H9 (cell line): Measurements from ENCODE around the gene MLNR. TPM values are rescaled to one million over a fixed set of nuclear protein-coding genes. Genes with fewer than 3 reads are reported as not detected.
A peak's percentile ranks its signal among the peaks of the same experiment; 100 is the strongest.

Source experiments
- DNase-seq: peaks from one replicate; pipeline ENCODE4 v3.0.0-alpha.2; 2017
- H2AFZ ChIP-seq: one replicate; pipeline ENCODE4 v1.6.1; 2013; ENCODE audit warnings: mild to moderate bottlenecking, low read length, control low read depth, moderate library complexity
- H2AK5ac ChIP-seq: 2 replicates; pipeline ENCODE4 v1.6.1; 2013; ENCODE audit warnings: low read length, control low read depth, mixed read lengths; ENCODE audit not compliant: insufficient read length
- H2BK120ac ChIP-seq: one replicate; pipeline ENCODE4 v1.6.1; 2013; ENCODE audit warnings: low read depth, mild to moderate bottlenecking, low read length, control low read depth, inconsistent platforms; ENCODE audit not compliant: poor library complexity, severe bottlenecking
- H2BK12ac ChIP-seq: 2 replicates; pipeline ENCODE4 v1.6.1; 2013; ENCODE audit warnings: low read length, control low read depth, mixed read lengths, low read depth; ENCODE audit not compliant: insufficient read length
- H2BK15ac ChIP-seq: 2 replicates; pipeline ENCODE4 v1.6.1; 2013; ENCODE audit warnings: low read depth, low read length, control low read depth
- H2BK20ac ChIP-seq: one replicate; pipeline ENCODE4 v1.6.1; 2013; ENCODE audit warnings: low read depth, mild to moderate bottlenecking, low read length, control low read depth, inconsistent platforms; ENCODE audit not compliant: poor library complexity, severe bottlenecking
- H2BK5ac ChIP-seq: 2 replicates; pipeline ENCODE4 v1.6.1; 2013; ENCODE audit warnings: low read length, control low read depth, mixed read lengths; ENCODE audit not compliant: insufficient read length
- H3K14ac ChIP-seq: 2 replicates; pipeline ENCODE4 v1.6.1; 2013; ENCODE audit warnings: low read length, control low read depth; ENCODE audit not compliant: insufficient read depth
- H3K18ac ChIP-seq: 2 replicates; pipeline ENCODE4 v1.6.1; 2013; ENCODE audit warnings: low read depth, mild to moderate bottlenecking, mixed read lengths, low read length, control low read depth; ENCODE audit not compliant: insufficient read length
- H3K23ac ChIP-seq: 2 replicates; pipeline ENCODE4 v1.6.1; 2013; ENCODE audit warnings: low read length, control low read depth, mixed read lengths, low read depth; ENCODE audit not compliant: insufficient read length
- H3K23me2 ChIP-seq: 2 replicates; pipeline ENCODE4 v1.6.1; 2013; ENCODE audit warnings: low read depth, mild to moderate bottlenecking, mixed read lengths, low read length, control low read depth; ENCODE audit not compliant: insufficient read length, poor library complexity, severe bottlenecking
- H3K27ac ChIP-seq: 2 replicates; pipeline ENCODE4 v1.5.1; 2013; ENCODE audit warnings: low read length, control low read depth, mixed read lengths, low read depth; ENCODE audit not compliant: insufficient read length
- H3K27me3 ChIP-seq: 2 replicates; pipeline ENCODE4 v1.6.1; 2013; ENCODE audit warnings: low read length, control low read depth, inconsistent platforms; ENCODE audit not compliant: insufficient read depth
- H3K4ac ChIP-seq: 2 replicates; pipeline ENCODE4 v1.6.1; 2013; ENCODE audit warnings: low read depth, mild to moderate bottlenecking, control low read depth, inconsistent platforms, low read length, moderate library complexity
- H3K4me1 ChIP-seq: 2 replicates; pipeline ENCODE4 v1.6.1; 2013; ENCODE audit warnings: low read length, control low read depth, inconsistent platforms; ENCODE audit not compliant: insufficient read depth
- H3K4me2 ChIP-seq: 2 replicates; pipeline ENCODE4 v1.6.1; 2013; ENCODE audit warnings: low read length, control low read depth, mixed read lengths; ENCODE audit not compliant: insufficient read length, insufficient read depth
- H3K56ac ChIP-seq: 2 replicates; pipeline ENCODE4 v1.6.1; 2013; ENCODE audit warnings: low read depth, mild to moderate bottlenecking, mixed read lengths, low read length, control low read depth; ENCODE audit not compliant: insufficient read length
- H3K79me1 ChIP-seq: 2 replicates; pipeline ENCODE4 v1.6.1; 2013; ENCODE audit warnings: low read depth, mild to moderate bottlenecking, moderate library complexity, low read length, control low read depth, inconsistent platforms; ENCODE audit not compliant: insufficient read depth, poor library complexity, severe bottlenecking
- H3K79me2 ChIP-seq: 2 replicates; pipeline ENCODE4 v1.6.1; 2013; ENCODE audit warnings: low read length, control low read depth, inconsistent platforms; ENCODE audit not compliant: insufficient read depth
- H3K9ac ChIP-seq: 2 replicates; pipeline ENCODE4 v1.6.1; 2013; ENCODE audit warnings: low read length, control low read depth, mixed read lengths; ENCODE audit not compliant: insufficient read length; ENCODE audit errors: extremely low read depth
- H3K9me3 ChIP-seq: one replicate; pipeline ENCODE4 v1.6.1; 2013; ENCODE audit warnings: low read depth, low read length, inconsistent platforms; ENCODE audit not compliant: control insufficient read depth
- H3T11ph ChIP-seq: one replicate; pipeline ENCODE4 v1.6.1; 2013; ENCODE audit warnings: mild to moderate bottlenecking, low read length, control low read depth, inconsistent platforms
- H4K20me1 ChIP-seq: one replicate; pipeline ENCODE4 v1.6.1; 2013; ENCODE audit not compliant: control insufficient read depth, insufficient read length, insufficient read depth
- H4K5ac ChIP-seq: 2 replicates; pipeline ENCODE4 v1.6.1; 2013; ENCODE audit warnings: low read depth, mild to moderate bottlenecking, mixed read lengths, low read length, control low read depth; ENCODE audit not compliant: insufficient read length
- H4K8ac ChIP-seq: replicated peaks from 2 replicates; pipeline ENCODE4 v1.6.1; 2013; ENCODE audit warnings: low read length, control low read depth, mixed read lengths, low read depth; ENCODE audit not compliant: insufficient read length
- H4K91ac ChIP-seq: 2 replicates; pipeline ENCODE4 v1.6.1; 2013; ENCODE audit warnings: low read depth, mild to moderate bottlenecking, moderate library complexity, mixed read lengths, low read length, control low read depth; ENCODE audit not compliant: insufficient read length
- H3K27ac Mint-ChIP-seq, 3 experiments: 2 replicates in 2 of 3; 3 replicates in 1 of 3; pipeline ENCODE4 v1.8.0; 2020 to 2021; ENCODE audit warnings: mixed read lengths in 3 of 3, mild to moderate bottlenecking in 1 of 3, moderate library complexity in 1 of 3
- H3K27me3 Mint-ChIP-seq: 2 replicates; pipeline ENCODE4 v1.8.0; 2021; ENCODE audit warnings: low read depth, mild to moderate bottlenecking, moderate library complexity, mixed read lengths
- H3K36me3 Mint-ChIP-seq, 3 experiments: 2 replicates in 2 of 3; 3 replicates in 1 of 3; pipeline ENCODE4 v1.8.0; 2020 to 2021; ENCODE audit warnings: low read depth in 3 of 3, mixed read lengths in 3 of 3; ENCODE audit not compliant: insufficient read depth in 1 of 3
- H3K4me1 Mint-ChIP-seq, 2 experiments: 2 replicates each; pipeline ENCODE4 v1.8.0; 2020; ENCODE audit warnings: mixed read lengths in 2 of 2
- H3K4me3 Mint-ChIP-seq, 2 experiments: 2 replicates in 1 of 2; 3 replicates in 1 of 2; pipeline ENCODE4 v1.8.0; 2020 to 2021; ENCODE audit warnings: mild to moderate bottlenecking in 2 of 2, mixed read lengths in 2 of 2, moderate library complexity in 1 of 2
- H3K9me3 Mint-ChIP-seq, 2 experiments: 2 replicates in 1 of 2; 3 replicates in 1 of 2; pipeline ENCODE4 v1.8.0; 2020; ENCODE audit warnings: mild to moderate bottlenecking in 2 of 2, mixed read lengths in 2 of 2, moderate library complexity in 1 of 2
- CTCF ChIP-seq: fragments of 200-600 bp; sonication (generic); conservative IDR thresholded peaks from 3 replicates; pipeline ENCODE4 v1.8.0; 2021; ENCODE audit warnings: antibody characterized with exemption, mild to moderate bottlenecking
- WGBS: extraction: QIAGEN DNeasy Blood & Tissue Kit; methylation state at CpG from one replicate; pipeline ENCODE4 v1.1.7; 2013; ENCODE audit warnings: missing lambda C conversion rate, low lambda C conversion rate, mixed read lengths; ENCODE audit not compliant: insufficient read length; ENCODE audit errors: extremely low coverage; 5-methylcytosine and 5-hydroxymethylcytosine counted together
- total RNA-seq: library from RNA; stranded (reverse); gene quantifications from 2 replicates; pipeline ENCODE4 v1.2.1, GENCODE V29; 2021

MLNR gene
- total RNA-seq, 1 experiment from 2014 or later, result not detected

- Histone ChIP-seq H4K91ac (no peak overlapping the region), H3K4me2 (no peak overlapping the region), H3K4me1 (no peaks in the 10 kb centered on the region), H2BK5ac (no peak overlapping the region), H3K79me2 (no peaks in the 10 kb centered on the region), H2AK5ac (no peak overlapping the region), H3K79me1 (no peaks in the 10 kb centered on the region), H2BK15ac (no peak overlapping the region), H3T11ph (no peak overlapping the region), H3K18ac (no peak overlapping the region), H3K9ac (no peak overlapping the region), H2AFZ (no peak overlapping the region), H3K23ac (no peak overlapping the region), H2BK20ac (no peak overlapping the region), H3K27me3 (no peaks in the 10 kb centered on the region), H3K27ac (no peak overlapping the region), H3K4ac (no peak overlapping the region), H4K20me1 (no peaks in the 10 kb centered on the region), H2BK120ac (no peak overlapping the region), H3K9me3 (no peaks in the 10 kb centered on the region), H4K8ac (no peak overlapping the region), H2BK12ac (no peak overlapping the region), H3K56ac (no peak overlapping the region), H3K23me2 (no peaks in the 10 kb centered on the region), H4K5ac (no peak overlapping the region), H3K14ac (no peak overlapping the region)
- Mint-ChIP-seq H3K27ac (no peak overlapping the region), H3K4me1 (no peaks in the 10 kb centered on the region), H3K4me3 (no peak overlapping the region), H3K9me3 (no peaks in the 10 kb centered on the region), H3K36me3 (no peaks in the 10 kb centered on the region), H3K27me3 (no peaks in the 10 kb centered on the region)
- peak; percentile 69 for TF ChIP-seq CTCF
- DNase-seq, result no peak
- WGBS, result no CpG with 5 or more reads among the region's 4 CpGs
Observed at GRCh38 chr13:49240017-49240416, 19.9 kb downstream of the MLNR start.
